ENCODE results near the gene TACC3. TPM values are rescaled to one million over a fixed set of nuclear protein-coding genes. Genes with fewer than 3 reads are reported as not detected.

The TACC3 gene
- total RNA-seq, 2 donors from 2014 or later: 73.4 to 91.8 TPM

DNA sequence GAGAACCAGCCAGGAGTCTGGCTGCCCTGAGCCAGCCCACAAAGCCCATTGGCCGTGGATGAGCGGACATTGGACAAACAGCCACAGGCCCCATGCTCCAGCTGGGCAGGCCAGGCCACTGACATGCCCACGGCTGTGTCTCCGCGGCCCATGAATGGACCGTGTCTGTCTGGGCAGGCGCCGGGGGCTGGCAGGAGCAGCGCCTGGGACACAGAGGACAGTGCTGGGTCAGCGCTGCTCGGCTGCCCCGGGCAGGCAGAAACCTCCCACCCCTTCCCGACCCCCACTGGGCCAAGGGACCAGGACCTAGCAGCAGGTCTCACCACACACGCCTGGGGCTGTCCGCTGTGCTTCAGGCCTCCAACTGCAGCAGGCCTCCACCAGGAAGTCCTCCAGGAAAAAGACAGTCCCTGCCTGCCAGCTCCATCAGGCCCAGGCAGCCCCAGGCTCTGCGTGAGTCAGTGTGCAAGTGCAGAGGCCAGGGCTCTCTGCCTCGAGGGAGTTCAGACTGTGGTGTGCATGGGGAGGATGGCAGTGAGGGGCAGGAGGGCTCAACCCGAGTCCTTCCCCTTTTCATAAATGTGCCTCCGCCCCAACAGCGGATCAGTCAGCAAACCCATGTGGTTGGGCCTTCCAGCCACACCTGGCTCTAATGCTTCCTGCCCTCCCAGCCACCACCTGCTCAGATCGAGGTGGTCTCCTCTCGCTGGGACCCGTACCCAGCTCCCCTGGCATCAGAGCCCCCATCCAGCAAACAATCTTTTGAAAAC, 54.6 kb downstream of the TACC3 start:
- Mint-ChIP-seq H3K27me3 (peaks cover 8% of the 10 kb centered on the region), H3K4me3 (no peak overlapping the region), H3K4me1 (peaks cover 4% of the 10 kb centered on the region), H3K36me3 (ENCODE audit: low read depth) (no peaks in the 10 kb centered on the region), H3K27ac (no peak overlapping the region)
- no peaks in the 10 kb centered on the region for H3K9me3 ChIP-seq (ENCODE audit: control insufficient read depth, low read length, poor library complexity, severe bottlenecking)
- ATAC-seq (no peak), DNase-seq (no peak)

DNA sequence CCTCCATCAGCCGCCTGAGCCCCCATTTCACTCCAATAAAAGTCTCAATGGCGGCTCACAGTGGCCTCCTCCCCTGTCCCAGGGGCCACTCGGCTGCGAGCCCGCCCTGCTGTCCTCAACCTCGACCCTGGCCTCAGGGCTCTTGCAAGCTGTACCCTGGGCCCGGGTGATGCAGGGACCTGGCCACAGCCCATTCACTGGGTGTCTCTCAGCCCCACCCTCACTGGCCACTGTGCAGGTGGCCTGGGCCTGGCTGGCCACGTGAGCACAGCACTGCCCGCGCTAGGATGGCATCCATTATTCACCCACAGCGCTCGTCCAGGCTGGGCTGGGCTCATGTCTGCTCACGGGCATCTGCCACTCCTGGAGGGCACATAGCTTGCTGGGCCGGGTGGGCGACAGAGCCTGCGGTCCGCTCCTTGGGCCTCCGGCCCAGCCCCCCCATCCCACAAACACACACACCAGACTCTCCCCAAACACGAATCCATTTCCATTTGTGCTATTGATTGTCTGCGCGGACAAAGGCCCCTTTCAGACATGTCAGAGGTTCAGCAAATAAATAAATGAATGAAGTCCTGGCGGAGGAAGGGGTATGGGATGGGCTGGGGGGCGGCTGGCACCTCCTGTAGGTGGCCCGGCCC, 55.3 kb downstream of the TACC3 start:
- DNase-seq (no peak), ATAC-seq (no peak)
- peaks cover 2% of the 10 kb centered on the region for H3K4me1 Mint-ChIP-seq
- peaks cover 8% of the 10 kb centered on the region for H3K27me3 Mint-ChIP-seq
- no peaks in the 10 kb centered on the region for H3K9me3 ChIP-seq (ENCODE audit: control insufficient read depth, low read length, poor library complexity, severe bottlenecking)
- H3K4me3 Mint-ChIP-seq: no peak overlapping the region
- H3K27ac Mint-ChIP-seq: no peak overlapping the region
- H3K36me3 Mint-ChIP-seq (ENCODE audit: low read depth): no peaks in the 10 kb centered on the region

DNA sequence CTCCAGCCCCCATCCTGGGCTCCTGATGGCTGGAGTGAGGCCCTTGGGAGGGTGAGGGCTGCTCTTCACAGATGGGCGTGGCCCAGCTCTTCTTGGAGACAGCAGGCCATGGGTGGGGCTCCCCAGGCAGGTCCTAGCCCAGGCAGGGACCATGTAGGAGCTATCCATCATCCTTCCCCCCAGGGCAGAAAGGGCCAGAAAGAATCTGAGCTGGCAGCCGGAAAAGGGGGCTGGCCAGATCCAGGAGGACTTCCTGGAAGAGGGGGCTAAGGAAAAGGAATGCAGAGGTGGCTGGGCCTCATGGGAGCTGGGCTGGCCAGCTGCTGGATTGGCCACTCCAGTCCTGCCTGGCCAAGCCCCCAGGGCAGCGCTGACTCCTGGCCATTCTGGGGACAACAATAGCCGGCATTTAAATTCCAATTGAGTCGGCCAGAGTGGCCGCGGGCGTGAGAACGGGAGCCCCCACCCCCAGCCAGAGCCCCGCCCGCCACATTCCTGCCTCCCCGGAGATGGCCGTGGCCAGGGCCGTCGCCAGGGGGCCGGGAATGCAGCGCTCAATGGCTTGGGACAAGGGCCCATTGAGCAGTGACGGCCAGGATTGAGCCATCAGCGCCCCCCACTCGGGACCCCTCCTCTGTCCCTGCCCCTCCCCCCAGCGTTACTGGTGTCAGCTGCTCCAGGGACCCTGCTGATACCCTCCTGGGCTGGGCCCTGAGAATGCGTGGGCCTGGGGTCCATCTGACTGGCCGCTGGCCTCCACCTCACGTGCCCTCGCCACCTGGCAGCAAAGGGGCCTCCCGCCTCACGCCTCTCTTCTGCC, 56.7 kb downstream of the TACC3 start:
- no peak for ATAC-seq
- no peaks in the 10 kb centered on the region for H3K9me3 ChIP-seq (ENCODE audit: control insufficient read depth, low read length, poor library complexity, severe bottlenecking)
- H3K4me3 Mint-ChIP-seq: no peak overlapping the region
- no peaks in the 10 kb centered on the region for H3K36me3 Mint-ChIP-seq (ENCODE audit: low read depth)
- H3K27me3 Mint-ChIP-seq: peaks cover 8% of the 10 kb centered on the region
- DNase-seq: no peak
- H3K4me1 Mint-ChIP-seq: no peaks in the 10 kb centered on the region
- no peak overlapping the region for H3K27ac Mint-ChIP-seq

- ATAC-seq (no peak), DNase-seq (no peak)
- no peak overlapping the region for H3K27ac Mint-ChIP-seq
- no peaks in the 10 kb centered on the region for H3K9me3 ChIP-seq (ENCODE audit: control insufficient read depth, low read length, poor library complexity, severe bottlenecking)
- H3K36me3 Mint-ChIP-seq (ENCODE audit: low read depth): no peaks in the 10 kb centered on the region
- H3K4me3 Mint-ChIP-seq: no peak overlapping the region
- H3K27me3 Mint-ChIP-seq: peaks cover 8% of the 10 kb centered on the region
- H3K4me1 Mint-ChIP-seq: no peaks in the 10 kb centered on the region
Measured at GRCh38 chr4:1778642-1779392, 57.5 kb downstream of the TACC3 start.

DNA sequence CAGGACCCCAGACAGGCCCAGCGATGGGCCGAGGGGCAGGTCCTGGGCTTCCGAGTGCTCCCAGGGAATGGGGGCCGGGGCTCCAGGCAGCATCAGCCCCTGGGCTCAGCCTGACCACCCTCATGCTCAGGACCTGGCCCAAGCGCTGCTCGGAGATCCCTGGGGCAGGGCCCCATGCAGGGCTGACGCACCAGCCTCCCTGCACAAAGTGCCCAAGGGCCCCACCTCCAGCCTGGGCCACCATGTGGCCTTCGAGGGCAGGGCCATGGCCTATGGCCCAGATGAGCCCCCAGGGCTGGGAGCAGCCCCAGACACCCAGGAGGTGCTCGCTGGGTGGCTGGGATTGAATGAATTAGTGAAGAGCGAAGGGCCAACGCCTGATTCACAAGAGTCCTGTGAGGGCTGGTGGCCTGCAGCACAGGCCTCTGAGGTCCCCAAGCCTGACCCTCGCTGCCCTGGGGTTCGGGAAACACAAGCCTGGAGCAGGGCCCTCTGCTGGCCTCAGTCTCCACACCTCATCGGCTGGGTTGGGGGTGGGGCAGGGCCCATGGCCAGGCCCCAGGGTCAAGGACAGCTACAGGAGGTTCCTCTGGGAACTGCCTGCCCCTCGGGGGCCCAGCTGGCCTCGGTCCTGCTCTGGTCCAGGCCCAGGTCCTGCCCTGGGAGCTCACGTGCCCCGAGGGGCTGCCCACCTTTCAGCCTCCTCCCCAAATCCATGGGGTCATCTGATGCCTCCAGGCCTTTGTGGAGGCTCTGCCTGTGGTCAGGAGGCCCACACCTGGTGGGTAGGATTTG, 58.5 kb downstream of the TACC3 start:
- ATAC-seq (no peak), DNase-seq (no peak)
- H3K9me3 ChIP-seq (ENCODE audit: control insufficient read depth, low read length, poor library complexity, severe bottlenecking): no peaks in the 10 kb centered on the region
- Mint-ChIP-seq H3K4me3 (no peak overlapping the region), H3K27ac (no peak overlapping the region), H3K4me1 (no peaks in the 10 kb centered on the region), H3K27me3 (no peaks in the 10 kb centered on the region), H3K36me3 (ENCODE audit: low read depth) (no peaks in the 10 kb centered on the region)

DNA sequence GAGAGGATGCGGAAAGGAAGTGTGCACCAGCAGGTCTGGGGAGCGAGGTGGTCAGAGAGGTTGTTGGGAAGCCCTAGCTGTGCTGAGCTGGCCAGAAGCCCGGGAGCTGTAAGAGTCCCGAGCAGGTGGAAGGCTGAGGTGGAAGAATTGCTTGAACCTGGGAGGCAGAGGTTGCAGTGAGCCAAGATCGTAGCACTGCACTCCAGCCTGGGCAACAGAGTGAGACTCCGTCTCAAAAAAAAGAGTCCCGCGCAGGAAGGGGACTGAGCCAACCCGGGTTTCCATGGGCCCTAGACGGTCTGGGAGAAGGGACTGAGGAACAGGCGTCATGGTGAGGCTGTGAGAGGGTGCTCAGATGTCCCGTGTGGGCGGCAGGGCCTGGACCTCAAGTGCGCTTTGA, 59.1 kb downstream of the TACC3 start:
- ATAC-seq (no peak), DNase-seq (no peak)
- Mint-ChIP-seq H3K27me3 (no peaks in the 10 kb centered on the region), H3K36me3 (ENCODE audit: low read depth) (no peaks in the 10 kb centered on the region), H3K4me3 (no peak overlapping the region), H3K27ac (no peak overlapping the region), H3K4me1 (no peaks in the 10 kb centered on the region)
- no peaks in the 10 kb centered on the region for H3K9me3 ChIP-seq (ENCODE audit: control insufficient read depth, low read length, poor library complexity, severe bottlenecking)

DNA sequence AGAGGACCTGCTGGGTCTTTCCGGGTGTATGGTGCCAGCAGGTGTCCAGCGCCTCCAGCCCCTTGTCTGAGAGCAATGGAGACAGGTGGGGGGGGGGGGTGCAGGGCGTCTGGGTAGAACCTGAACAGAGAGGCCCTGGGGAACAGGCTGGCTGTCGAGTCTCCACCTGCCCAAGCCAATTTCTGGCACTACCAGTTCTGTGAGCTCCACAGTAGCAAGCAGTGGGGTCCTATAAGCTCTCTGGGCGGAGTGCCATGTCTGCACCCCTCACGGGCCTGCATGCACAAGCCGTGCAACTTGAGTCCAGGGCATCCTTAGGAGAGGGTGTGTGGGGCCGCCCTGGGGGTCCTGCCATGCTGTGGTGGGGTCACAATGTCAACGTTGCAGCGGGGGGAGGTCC, 61.7 kb downstream of the TACC3 start:
- no peak overlapping the region for H3K4me3 Mint-ChIP-seq
- no peaks in the 10 kb centered on the region for H3K36me3 Mint-ChIP-seq (ENCODE audit: low read depth)
- no peak for ATAC-seq

DNA sequence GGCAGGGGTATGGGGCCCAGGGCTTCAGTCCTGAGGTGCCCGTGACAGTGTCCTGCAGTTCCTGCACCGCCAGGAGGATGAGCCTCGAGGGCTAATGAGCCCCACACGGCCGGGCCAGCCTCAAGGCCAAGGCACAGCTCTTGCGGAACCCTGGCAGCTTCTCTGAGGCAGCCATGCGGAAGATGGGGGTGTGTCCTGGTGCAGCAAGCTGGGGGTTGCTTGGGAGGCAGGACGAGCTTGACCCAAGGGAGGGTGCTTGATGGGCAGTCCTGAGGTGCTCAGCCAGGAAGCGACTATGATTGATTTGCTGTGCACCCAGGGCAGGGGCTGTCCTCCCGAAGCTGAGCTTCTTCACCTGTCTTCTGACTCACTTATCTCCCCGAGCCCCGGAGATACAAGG, 62.6 kb downstream of the TACC3 start:
- no peaks in the 10 kb centered on the region for H3K9me3 ChIP-seq (ENCODE audit: control insufficient read depth, low read length, poor library complexity, severe bottlenecking)
- Mint-ChIP-seq H3K27ac (no peak overlapping the region), H3K27me3 (no peaks in the 10 kb centered on the region), H3K36me3 (ENCODE audit: low read depth) (no peaks in the 10 kb centered on the region), H3K4me1 (no peaks in the 10 kb centered on the region), H3K4me3 (no peak overlapping the region)
- ATAC-seq (no peak), DNase-seq (no peak)

More for the DNA sequence above, 61.7 kb downstream of the TACC3 start:
- Mint-ChIP-seq H3K4me1 (no peaks in the 10 kb centered on the region), H3K27me3 (no peaks in the 10 kb centered on the region), H3K27ac (no peak overlapping the region)
- H3K9me3 ChIP-seq (ENCODE audit: control insufficient read depth, low read length, poor library complexity, severe bottlenecking): no peaks in the 10 kb centered on the region
- DNase-seq: no peak

DNA sequence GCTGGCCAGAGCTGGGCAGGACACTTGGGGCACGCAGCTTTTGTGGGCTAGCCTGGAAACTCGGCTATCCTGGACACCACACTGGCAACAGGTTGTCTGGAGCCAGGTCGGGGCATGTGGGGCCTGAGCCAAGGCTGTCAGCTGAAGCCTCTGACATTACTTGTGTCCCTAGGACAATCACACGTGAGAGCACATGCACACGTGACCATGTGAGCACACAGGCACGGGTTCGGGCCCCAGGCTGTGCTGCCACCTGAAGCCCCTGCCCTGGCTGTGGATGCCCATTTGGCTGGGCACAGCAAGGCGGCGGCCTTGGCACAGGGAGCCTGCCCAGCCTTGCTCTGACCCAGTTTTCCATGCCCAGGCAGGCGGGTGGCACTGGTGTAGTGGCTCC, 63.1 kb downstream of the TACC3 start:
- H3K4me3 Mint-ChIP-seq: no peak overlapping the region
- H3K27me3 Mint-ChIP-seq: no peaks in the 10 kb centered on the region
- no peak overlapping the region for H3K27ac Mint-ChIP-seq
- no peaks in the 10 kb centered on the region for H3K4me1 Mint-ChIP-seq
- no peaks in the 10 kb centered on the region for H3K36me3 Mint-ChIP-seq (ENCODE audit: low read depth)
- ATAC-seq (no peak), DNase-seq (no peak)
- H3K9me3 ChIP-seq (ENCODE audit: control insufficient read depth, low read length, poor library complexity, severe bottlenecking): no peaks in the 10 kb centered on the region

- H3K9me3 ChIP-seq (ENCODE audit: control insufficient read depth, low read length, poor library complexity, severe bottlenecking): no peaks in the 10 kb centered on the region
- ATAC-seq (no peak), DNase-seq (no peak)
- no peaks in the 10 kb centered on the region for H3K27me3 Mint-ChIP-seq
- H3K36me3 Mint-ChIP-seq (ENCODE audit: low read depth): no peaks in the 10 kb centered on the region
- no peaks in the 10 kb centered on the region for H3K4me1 Mint-ChIP-seq
- H3K27ac Mint-ChIP-seq: no peak overlapping the region
- H3K4me3 Mint-ChIP-seq: no peak overlapping the region
Measured at GRCh38 chr4:1784789-1785591, 63.7 kb downstream of the TACC3 start.

GRCh38 chr4:1785592-1785991, 64.3 kb downstream of the TACC3 start:
- no peak overlapping the region for H3K27ac Mint-ChIP-seq
- H3K27me3 Mint-ChIP-seq: no peaks in the 10 kb centered on the region
- ATAC-seq (no peak), DNase-seq (no peak)
- no peaks in the 10 kb centered on the region for H3K9me3 ChIP-seq (ENCODE audit: control insufficient read depth, low read length, poor library complexity, severe bottlenecking)
- H3K4me1 Mint-ChIP-seq: peaks cover 1% of the 10 kb centered on the region
- H3K4me3 Mint-ChIP-seq: no peak overlapping the region
- H3K36me3 Mint-ChIP-seq (ENCODE audit: low read depth): no peaks in the 10 kb centered on the region

Measured in T-helper 17 cell (primary cell).